ENCODE measurements around the gene RPS6KA5. TPM values are rescaled to one million over a fixed set of nuclear protein-coding genes. Genes with fewer than 3 reads are reported as not detected.

Gene RPS6KA5
- total RNA-seq, 1 donor from 2014 or later: 4.4 TPM

GRCh38 chr14:90815572-90815821 lies 244.9 kb downstream of the RPS6KA5 start:
- Mint-ChIP-seq H3K4me3 (ENCODE audit: low read depth) (peak overlapping the region; percentile 90), H3K4me1 (ENCODE audit: low read depth) (peaks cover 48% of the 10 kb centered on the region), H3K9me3 (ENCODE audit: low read depth) (no peaks in the 10 kb centered on the region), H3K36me3 (ENCODE audit: insufficient read depth) (no peaks in the 10 kb centered on the region), H3K27me3 (peaks cover 33% of the 10 kb centered on the region), H3K27ac (peak overlapping the region; percentile 75)
- no peak for TF ChIP-seq CTCF (IDR thresholded peaks at IDR 0.05; ENCODE audit: unreplicated experiment)
- DNase-seq (ENCODE audit: low spot score, unreplicated experiment): no peak

GRCh38 chr14:90814806-90815571 lies 245.5 kb downstream of the RPS6KA5 start:
- TF ChIP-seq CTCF (IDR thresholded peaks at IDR 0.05; ENCODE audit: unreplicated experiment): no peak
- H3K27ac Mint-ChIP-seq: peak overlapping the region; percentile 75
- no peaks in the 10 kb centered on the region for H3K9me3 Mint-ChIP-seq (ENCODE audit: low read depth)
- H3K4me3 Mint-ChIP-seq (ENCODE audit: low read depth): peak overlapping the region; percentile 90
- DNase-seq (ENCODE audit: low spot score, unreplicated experiment): no peak
- H3K4me1 Mint-ChIP-seq (ENCODE audit: low read depth): peaks cover 46% of the 10 kb centered on the region
- no peaks in the 10 kb centered on the region for H3K36me3 Mint-ChIP-seq (ENCODE audit: insufficient read depth)
- peaks cover 34% of the 10 kb centered on the region for H3K27me3 Mint-ChIP-seq

- Mint-ChIP-seq H3K9me3 (ENCODE audit: low read depth) (no peaks in the 10 kb centered on the region), H3K4me3 (ENCODE audit: low read depth) (peak overlapping the region; percentile 22), H3K4me1 (ENCODE audit: low read depth) (peaks cover 41% of the 10 kb centered on the region), H3K27ac (peak overlapping the region; percentile 47), H3K27me3 (peaks cover 31% of the 10 kb centered on the region), H3K36me3 (ENCODE audit: insufficient read depth) (no peaks in the 10 kb centered on the region)
- no peak for TF ChIP-seq CTCF (IDR thresholded peaks at IDR 0.05; ENCODE audit: unreplicated experiment)
- no peak for DNase-seq (ENCODE audit: low spot score, unreplicated experiment)
Observed at GRCh38 chr14:90813442-90813841, 247.0 kb downstream of the RPS6KA5 start.

- Mint-ChIP-seq H3K4me1 (ENCODE audit: low read depth) (peaks cover 48% of the 10 kb centered on the region), H3K9me3 (ENCODE audit: low read depth) (no peaks in the 10 kb centered on the region), H3K27me3 (peaks cover 25% of the 10 kb centered on the region), H3K36me3 (ENCODE audit: insufficient read depth) (no peaks in the 10 kb centered on the region), H3K4me3 (ENCODE audit: low read depth) (no peak overlapping the region), H3K27ac (no peak overlapping the region)
- TF ChIP-seq CTCF (IDR thresholded peaks at IDR 0.05; ENCODE audit: unreplicated experiment): no peak
- DNase-seq (ENCODE audit: low spot score, unreplicated experiment): no peak
Observed at GRCh38 chr14:90812109-90812508, 248.3 kb downstream of the RPS6KA5 start.

DNA sequence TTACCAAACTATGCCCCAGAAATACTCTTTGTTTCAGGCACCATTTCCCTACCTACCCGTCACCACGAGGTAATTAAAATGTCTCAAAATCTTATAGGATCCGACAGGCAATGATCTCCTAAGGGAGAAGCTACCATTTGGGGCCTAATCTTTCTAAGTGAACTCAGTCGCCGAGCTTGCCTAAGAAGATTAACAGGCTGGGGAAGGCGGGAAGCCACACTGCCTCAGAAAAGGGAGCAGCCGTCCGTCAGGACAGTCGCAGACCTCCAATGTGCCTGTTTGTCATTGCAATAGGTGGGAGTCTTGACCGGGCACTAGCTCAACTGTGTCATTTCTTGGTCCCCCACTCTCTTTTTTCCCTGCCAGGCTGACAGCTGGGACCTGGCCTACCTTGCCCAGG lies 248.8 kb downstream of the RPS6KA5 start:
- no peak for TF ChIP-seq CTCF (IDR thresholded peaks at IDR 0.05; ENCODE audit: unreplicated experiment)
- H3K9me3 Mint-ChIP-seq (ENCODE audit: low read depth): no peaks in the 10 kb centered on the region
- H3K36me3 Mint-ChIP-seq (ENCODE audit: insufficient read depth): no peaks in the 10 kb centered on the region
- H3K4me1 Mint-ChIP-seq (ENCODE audit: low read depth): peaks cover 49% of the 10 kb centered on the region
- no peak overlapping the region for H3K4me3 Mint-ChIP-seq (ENCODE audit: low read depth)
- no peak for DNase-seq (ENCODE audit: low spot score, unreplicated experiment)
- H3K27ac Mint-ChIP-seq: peak overlapping the region; percentile 29
- peaks cover 25% of the 10 kb centered on the region for H3K27me3 Mint-ChIP-seq
